Stimulated activated CD4-positive, alpha-beta T cell treated with anti-CD3 and anti-CD28 coated beads, TNF-alpha, amount 100 ng/mL, for 4 hours (primary cell): ENCODE measurements around the gene CCNF.

Experiments
- DNase-seq, 3 experiments: peaks; one replicate each; pipeline ENCODE4 v3.0.0-alpha.2; 2020; ENCODE audit warnings: low read depth in 3 of 3

Gene CCNF

DNA sequence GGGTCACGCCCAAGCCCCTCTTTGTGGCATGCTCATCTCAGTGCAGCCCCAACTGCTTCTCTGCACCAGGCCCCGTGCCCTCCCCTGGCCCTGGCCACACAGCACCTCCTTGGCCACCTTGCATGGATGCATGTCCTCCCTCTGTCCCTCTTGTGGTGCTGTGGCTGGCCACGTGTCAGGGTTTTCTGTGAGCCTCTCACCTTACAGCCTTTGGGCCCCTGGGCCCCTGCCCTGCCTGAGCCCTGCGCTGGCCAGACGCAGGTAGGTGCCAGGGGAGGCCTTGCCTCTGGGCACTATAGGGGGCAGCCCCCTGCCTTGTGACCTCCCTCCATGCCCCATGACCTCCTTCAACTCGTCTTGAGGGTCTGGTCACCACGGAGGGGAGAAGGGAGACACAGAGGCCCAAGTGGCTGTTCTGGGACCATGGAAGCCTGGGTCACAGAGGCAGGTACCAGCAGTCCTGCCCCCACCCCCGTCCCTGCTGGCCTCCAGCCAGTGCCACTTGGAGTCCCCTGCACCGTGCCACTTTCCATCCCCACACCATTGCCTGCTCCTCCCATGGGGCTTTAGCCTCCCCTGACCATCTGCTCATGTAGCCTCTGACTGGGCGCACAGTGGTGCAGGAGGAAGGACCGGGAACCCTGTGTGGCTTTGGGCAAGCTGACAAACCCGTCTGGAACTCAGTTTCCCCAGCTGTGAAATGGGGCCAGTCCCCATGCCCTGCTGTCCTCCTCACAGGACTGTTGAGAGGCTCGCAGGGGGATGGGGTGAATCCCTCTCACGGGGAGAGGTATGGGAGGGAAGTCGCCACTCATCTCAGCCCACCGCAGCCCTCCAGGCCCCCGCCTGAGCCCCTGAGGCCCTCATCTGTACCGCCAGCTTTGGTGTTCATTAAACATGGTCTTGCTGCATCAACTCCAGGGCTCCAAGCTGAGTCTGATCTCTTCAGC is 73.0 kb downstream of the CCNF start:
- DNase-seq: no peak

DNA sequence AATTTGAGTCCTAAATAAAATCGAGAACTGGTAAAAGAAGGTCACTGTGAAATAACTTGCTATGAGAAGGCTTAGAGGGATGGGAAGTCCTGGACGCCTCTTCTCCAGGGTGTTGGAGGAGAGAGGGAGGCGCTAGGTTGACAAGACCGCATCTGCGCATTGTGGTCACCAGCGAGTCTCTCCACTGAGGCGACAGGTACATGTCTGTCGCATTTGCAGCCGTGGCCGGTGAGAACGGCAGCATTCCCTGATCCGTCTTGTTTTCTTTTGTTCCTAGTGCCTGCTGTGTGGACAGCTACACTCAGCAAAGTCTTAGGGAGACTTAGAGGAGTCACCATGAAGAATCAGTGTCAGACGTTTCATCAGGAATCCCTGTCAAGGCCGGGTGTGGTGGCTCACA is 76.4 kb downstream of the CCNF start:
- no peak for DNase-seq

DNA sequence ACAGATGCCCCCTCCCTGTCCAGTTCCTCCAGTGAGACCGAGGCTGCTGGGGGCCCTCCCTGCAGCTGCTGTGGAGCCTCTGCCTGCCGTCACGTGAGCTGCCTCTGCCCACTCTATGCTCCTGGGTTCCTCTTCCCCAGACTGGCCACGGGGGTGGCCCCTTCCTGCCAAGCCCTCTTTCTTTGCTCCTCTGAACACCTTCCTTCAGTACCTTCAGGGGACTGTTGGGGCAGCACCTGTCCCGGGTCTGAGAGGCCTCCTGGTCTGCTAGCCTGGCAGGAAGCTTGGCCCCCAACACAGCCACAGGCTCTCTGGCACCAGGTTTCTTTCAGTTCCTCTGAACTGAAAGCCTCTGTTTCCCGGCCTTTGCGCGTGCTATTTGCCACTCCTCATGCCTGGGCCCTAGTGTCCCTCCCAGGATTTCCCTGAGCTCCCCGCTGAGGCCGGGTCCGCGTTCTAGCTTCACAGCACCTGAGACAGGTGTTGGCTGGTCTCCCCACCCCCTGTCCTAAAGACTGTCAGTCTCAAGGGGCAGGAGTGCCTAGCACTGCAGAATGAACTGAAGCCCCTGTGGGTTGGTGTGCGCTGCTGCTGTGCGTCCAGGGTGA is 77.9 kb downstream of the CCNF start:
- no peak for DNase-seq

DNA sequence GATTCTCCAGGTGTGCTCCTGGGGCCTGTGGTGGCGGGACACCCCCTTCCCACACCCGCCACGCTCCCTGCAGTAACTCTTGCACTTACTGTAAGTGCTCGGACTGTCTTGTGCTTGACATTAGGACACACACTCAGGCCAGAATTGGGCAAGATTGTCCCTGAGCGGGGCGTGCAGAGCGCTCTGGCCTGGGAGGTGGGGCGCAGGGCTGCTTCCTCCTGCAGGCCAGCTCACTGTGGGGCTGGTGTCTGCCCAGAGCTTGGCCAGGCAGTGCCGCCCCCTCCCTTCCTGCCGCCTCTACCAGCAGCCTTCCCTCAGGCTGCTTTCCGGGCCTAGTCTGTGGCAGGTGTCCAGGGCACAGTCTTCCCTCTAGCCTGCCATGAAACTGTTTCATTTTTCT is 78.4 kb downstream of the CCNF start:
- DNase-seq: no peak
